Ishikawa (cell line): ENCODE data around the gene VWA3B.
A peak's percentile ranks its signal among the peaks of the same experiment; 100 is the strongest.

Experiments used
- CEBPB ChIP-seq: IDR thresholded peaks from 2 replicates; pipeline ENCODE4 v1.6.1; 2012
- CREB1 ChIP-seq: IDR thresholded peaks from 2 replicates; pipeline ENCODE4 v1.6.1; 2012; ENCODE audit warnings: low read depth
- EGR1 ChIP-seq: IDR thresholded peaks from 2 replicates; pipeline ENCODE4 v1.6.1; 2012
- EP300 ChIP-seq: IDR thresholded peaks from 2 replicates; pipeline ENCODE4 v1.6.1; 2012; ENCODE audit warnings: borderline replicate concordance
- FOXM1 ChIP-seq: IDR thresholded peaks from 2 replicates; pipeline ENCODE4 v1.6.1; 2012; ENCODE audit warnings: low read depth, borderline replicate concordance
- MAX ChIP-seq: IDR thresholded peaks from 2 replicates; pipeline ENCODE4 v1.6.1; 2012
- NFIC ChIP-seq: IDR thresholded peaks from 2 replicates; pipeline ENCODE4 v1.6.1; 2012
- RAD21 ChIP-seq: IDR thresholded peaks from 2 replicates; pipeline ENCODE4 v1.6.1; 2012; ENCODE audit warnings: low read depth
- REST ChIP-seq: IDR thresholded peaks from 2 replicates; pipeline ENCODE4 v1.6.1; 2012; ENCODE audit warnings: low read depth, mild to moderate bottlenecking
- TAF1 ChIP-seq: IDR thresholded peaks from 2 replicates; pipeline ENCODE4 v1.6.1; 2012; ENCODE audit warnings: low read depth, mild to moderate bottlenecking
- TCF12 ChIP-seq: IDR thresholded peaks from 2 replicates; pipeline ENCODE4 v1.6.1; 2012; ENCODE audit warnings: low read depth
- TEAD4 ChIP-seq: IDR thresholded peaks from 2 replicates; pipeline ENCODE4 v1.6.1; 2012
- USF1 ChIP-seq: IDR thresholded peaks from 2 replicates; pipeline ENCODE4 v1.6.1; 2012
- YY1 ChIP-seq: IDR thresholded peaks from 2 replicates; pipeline ENCODE4 v1.6.1; 2012; ENCODE audit warnings: low read depth
- ZBTB7A ChIP-seq: IDR thresholded peaks from 2 replicates; pipeline ENCODE4 v1.6.1; 2012; ENCODE audit warnings: low read depth

VWA3B gene

GRCh38 chr2:98180456-98180855, 93.5 kb downstream of the VWA3B start:
- TF ChIP-seq NFIC: no peak
- no peak for TF ChIP-seq REST
- no peak for TF ChIP-seq ZBTB7A
- TF ChIP-seq TEAD4: no peak
- TF ChIP-seq USF1: no peak
- no peak for TF ChIP-seq EP300
- no peak for TF ChIP-seq TCF12
- no peak for TF ChIP-seq EGR1
- no peak for TF ChIP-seq CEBPB
- no peak for TF ChIP-seq CREB1
- no peak for TF ChIP-seq MAX
- no peak for TF ChIP-seq TAF1

GRCh38 chr2:98181346-98181745, 94.4 kb downstream of the VWA3B start:
- TF ChIP-seq FOXM1 (no peak), CREB1 (no peak), TAF1 (no peak), EGR1 (no peak), YY1 (no peak), MAX (no peak)

- TF ChIP-seq FOXM1 (no peak), YY1 (no peak), MAX (no peak), TEAD4 (no peak), EGR1 (no peak), EP300 (no peak)
Observed at GRCh38 chr2:98185801-98186200, 98.8 kb downstream of the VWA3B start.

- no peak for TF ChIP-seq EGR1
- TF ChIP-seq YY1: no peak
- no peak for TF ChIP-seq TAF1
- TF ChIP-seq REST: no peak
- no peak for TF ChIP-seq TCF12
- no peak for TF ChIP-seq FOXM1
- TF ChIP-seq EP300: no peak
Observed at GRCh38 chr2:98187194-98187593, 100.2 kb downstream of the VWA3B start.

GRCh38 chr2:98188351-98189046, 101.5 kb downstream of the VWA3B start:
- TF ChIP-seq REST (no peak), FOXM1 (no peak), EP300 (no peak), CREB1 (no peak), USF1 (no peak), TEAD4 (peak; percentile 61; the same call in 1 of the 2 replicates), ZBTB7A (no peak), EGR1 (no peak), NFIC (no peak), RAD21 (peak; percentile 28; the same call in 1 of the 2 replicates), MAX (no peak), YY1 (no peak), TAF1 (no peak), TCF12 (no peak), CEBPB (peak; percentile 56; the same call in 1 of the 2 replicates)
